ENCODE measurements around the gene LIMCH1. TPM values are rescaled to one million over a fixed set of nuclear protein-coding genes. Genes with fewer than 3 reads are reported as not detected.

LIMCH1 gene
- total RNA-seq, 2 donors from 2014 or later: 7.2 to 9.5 TPM

DNA sequence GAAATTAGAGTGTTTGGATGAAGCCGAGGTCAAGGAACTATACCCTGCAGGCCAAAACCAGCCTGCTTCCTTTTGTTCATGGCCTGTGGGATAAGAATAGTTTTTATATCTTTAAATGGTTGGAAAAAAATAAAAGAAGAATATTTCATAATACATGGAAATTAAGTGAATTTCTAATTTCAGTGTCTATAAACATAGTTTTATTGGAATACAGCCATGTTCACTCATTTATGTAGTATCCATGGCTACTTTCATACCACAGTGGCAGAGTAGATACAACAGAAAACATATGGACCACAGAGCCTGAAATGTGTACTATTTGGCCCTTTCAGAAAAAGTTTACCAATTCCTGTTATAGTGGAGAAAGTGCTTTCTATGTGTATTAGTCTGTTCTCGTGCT is 13.6 kb downstream of the LIMCH1 start:
- intact Hi-C loops (cut with DNase I, micrococcal nuclease): no loop called here
- ATAC-seq: no peak

DNA sequence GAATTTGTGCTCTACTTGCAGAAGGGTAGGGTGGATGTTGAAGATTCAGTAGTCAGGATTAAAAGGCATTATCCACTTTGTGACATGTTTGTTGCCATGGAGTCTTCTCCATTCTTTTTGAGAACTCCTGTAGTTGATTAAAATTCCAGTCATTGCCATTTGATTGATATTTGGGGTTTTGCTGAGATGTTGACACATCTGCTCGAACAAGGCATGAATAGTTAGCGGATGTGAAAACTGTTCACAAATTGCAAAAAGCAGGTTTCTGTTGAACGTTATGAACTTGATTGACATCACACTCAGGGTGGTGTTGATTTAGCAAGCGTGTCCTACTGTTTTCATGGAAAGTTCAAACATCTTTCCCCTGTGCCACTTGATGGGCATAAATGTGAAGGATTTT is 16.9 kb downstream of the LIMCH1 start:
- DNase-seq: no peak
- intact Hi-C loops (cut with DNase I, micrococcal nuclease): no loop called here
- ATAC-seq: no peak

More for the DNA sequence above, 13.6 kb downstream of the LIMCH1 start:
- DNase-seq: no peak

DNA sequence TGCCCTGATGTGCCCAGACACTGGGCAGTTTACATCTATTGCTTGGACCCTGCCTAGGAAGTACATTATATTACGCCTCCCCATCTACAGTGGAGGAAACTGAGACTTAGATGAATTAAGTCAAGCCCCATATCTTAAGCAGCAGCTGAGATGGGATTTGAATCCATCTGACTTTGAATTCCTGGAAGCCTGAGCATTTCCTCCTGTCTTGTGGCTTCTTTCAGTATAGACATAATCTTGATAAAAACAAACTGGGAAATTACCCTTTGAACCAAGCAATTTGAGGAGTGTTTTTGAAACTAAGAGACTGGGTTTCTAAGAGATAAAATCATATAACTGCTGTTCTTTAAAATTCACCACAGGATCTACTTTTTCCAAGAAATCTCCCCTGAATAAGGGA is 18.6 kb downstream of the LIMCH1 start:
- ATAC-seq: no peak
- DNase-seq: no peak
- intact Hi-C loops (cut with DNase I, micrococcal nuclease): no loop called here

- intact Hi-C loops (cut with DNase I, micrococcal nuclease): no loop called here
- no peak for ATAC-seq
- no peak for DNase-seq
These were observed 22.1 kb downstream of the LIMCH1 start for GRCh38 chr4:41559940-41560516.

GRCh38 chr4:41561244-41561643 is 23.3 kb downstream of the LIMCH1 start:
- intact Hi-C loops (cut with DNase I, micrococcal nuclease): no loop called here
- DNase-seq (no peak), ATAC-seq (no peak)

DNA sequence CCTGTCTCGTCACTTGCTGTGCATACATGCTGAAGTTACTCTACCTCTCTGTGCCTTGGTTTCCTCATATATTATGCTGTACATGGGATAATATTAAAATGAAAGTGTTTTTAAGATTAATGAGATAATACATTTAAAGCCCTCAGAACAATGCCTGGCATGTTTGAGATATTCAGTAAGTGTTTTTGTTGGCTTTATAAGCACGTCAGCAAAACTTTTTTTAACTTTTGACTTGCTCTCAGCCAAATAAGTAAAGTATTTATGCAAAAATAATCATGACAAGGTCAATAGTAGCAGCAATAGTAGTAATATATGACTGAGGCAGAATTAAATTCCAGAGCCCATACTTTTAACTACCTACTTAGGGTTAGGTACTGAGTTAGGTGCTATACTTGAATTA is 29.2 kb downstream of the LIMCH1 start:
- intact Hi-C loops (cut with DNase I, micrococcal nuclease): no loop called here
- ATAC-seq: no peak
- DNase-seq: no peak

DNA sequence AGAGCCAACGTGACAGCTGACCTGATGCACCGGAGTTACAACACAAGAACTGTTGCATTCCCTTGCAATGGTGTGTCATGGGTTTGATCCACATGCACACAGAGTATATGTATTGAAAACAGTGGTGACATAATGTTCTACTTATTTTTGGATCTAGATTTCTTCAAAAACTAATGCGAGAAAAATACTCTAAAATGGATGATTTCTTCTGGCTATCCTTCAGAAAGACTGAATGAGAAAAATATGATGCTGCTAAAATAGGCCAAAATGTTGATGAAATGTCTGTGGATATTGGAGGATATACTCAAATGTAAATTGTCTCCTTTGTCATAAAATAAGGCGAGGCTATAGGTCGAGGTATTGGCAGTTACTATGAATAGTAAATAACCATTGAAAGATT is 30.4 kb downstream of the LIMCH1 start:
- DNase-seq (no peak), ATAC-seq (no peak)
- intact Hi-C loops (cut with DNase I, micrococcal nuclease): no loop called here

DNA sequence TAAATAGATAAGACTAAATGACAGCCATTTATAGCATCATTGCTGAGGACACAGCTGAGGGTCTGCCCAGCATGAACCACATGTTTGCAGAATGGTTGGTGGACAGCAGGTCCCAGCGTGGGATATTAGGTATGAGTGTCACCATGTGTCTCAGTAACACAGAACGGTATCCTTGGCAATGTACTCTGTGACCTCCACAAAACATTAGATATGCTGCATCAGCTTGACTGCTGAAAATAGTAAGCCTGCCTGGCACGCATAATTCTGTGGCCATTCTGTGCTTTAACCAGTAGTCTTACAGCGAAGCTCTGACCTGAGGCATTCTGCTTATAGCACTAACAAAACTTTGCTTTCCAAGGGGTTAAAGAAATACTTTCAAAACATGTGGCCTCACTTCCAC is 32.0 kb downstream of the LIMCH1 start:
- DNase-seq: no peak
- intact Hi-C loops (cut with DNase I, micrococcal nuclease): no loop called here
- no peak for ATAC-seq

DNA sequence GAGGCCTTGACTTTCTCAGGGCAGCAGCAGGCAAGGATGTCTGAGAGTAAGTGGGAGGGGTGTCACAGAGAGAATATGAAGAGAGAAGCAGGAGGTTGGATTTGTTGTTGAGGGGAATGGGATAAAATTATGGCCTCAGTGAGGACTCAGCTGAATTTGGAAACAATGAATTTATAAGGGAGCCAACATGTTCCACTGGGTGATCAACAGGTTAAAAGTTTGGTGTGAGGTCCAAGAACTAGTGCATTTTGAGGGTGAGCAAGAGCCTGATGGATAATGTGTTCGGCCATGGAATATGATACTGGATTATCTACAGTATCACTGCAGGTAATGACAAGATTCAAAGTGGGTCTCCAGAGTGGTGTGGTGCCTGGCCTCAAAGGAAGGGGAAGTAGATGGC is 33.5 kb downstream of the LIMCH1 start:
- ATAC-seq (no peak), DNase-seq (no peak)
- intact Hi-C loops (cut with DNase I, micrococcal nuclease): no loop called here

GRCh38 chr4:41572516-41572915 is 34.6 kb downstream of the LIMCH1 start:
- no peak for ATAC-seq
- intact Hi-C loops (cut with DNase I, micrococcal nuclease): no loop called here
- DNase-seq: no peak

DNA sequence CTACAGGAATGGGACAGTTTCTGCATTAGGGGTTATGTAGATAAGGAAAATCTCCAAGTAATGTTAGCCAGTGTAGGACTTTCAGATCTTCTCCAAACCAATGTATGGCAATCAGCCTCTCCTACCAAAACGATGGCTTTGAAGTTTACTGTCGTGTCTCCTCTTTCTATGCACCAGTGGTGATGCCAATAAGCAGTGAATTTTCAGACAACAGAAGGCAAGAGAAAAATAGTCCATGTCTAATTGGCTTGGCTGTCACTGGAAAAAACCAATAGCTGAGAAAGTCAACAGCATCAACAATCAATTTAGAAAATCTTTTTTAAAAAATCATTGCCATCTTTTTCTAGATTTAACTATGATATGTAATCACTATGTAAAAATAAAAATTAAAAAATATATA is 35.0 kb downstream of the LIMCH1 start:
- intact Hi-C loops (cut with DNase I, micrococcal nuclease): no loop called here
- DNase-seq: no peak
- no peak for ATAC-seq

GRCh38 chr4:41573502-41574001 is 35.6 kb downstream of the LIMCH1 start:
- ATAC-seq (no peak), DNase-seq (no peak)
- intact Hi-C loops (cut with DNase I, micrococcal nuclease): no loop called here

DNA sequence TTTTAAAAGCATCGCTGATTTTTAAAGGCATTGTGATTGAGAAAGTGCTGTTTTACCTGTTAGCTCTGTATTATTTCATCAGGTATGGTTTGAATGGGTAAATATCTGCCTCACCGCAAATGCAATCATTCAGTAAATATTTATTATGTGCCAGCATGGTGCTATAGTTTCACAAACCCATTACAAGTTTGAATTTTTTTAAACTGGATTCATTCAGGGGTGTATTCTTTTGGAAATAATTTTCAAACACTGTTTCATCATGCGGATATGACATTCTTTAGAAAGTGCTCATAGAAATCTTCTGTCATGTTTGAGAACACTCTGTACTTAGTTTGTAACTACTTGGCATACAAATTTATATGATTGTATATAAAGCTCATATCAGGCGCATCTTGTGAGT is 37.2 kb downstream of the LIMCH1 start:
- intact Hi-C loops (cut with DNase I, micrococcal nuclease): no loop called here
- no peak for ATAC-seq
- DNase-seq: no peak

DNA sequence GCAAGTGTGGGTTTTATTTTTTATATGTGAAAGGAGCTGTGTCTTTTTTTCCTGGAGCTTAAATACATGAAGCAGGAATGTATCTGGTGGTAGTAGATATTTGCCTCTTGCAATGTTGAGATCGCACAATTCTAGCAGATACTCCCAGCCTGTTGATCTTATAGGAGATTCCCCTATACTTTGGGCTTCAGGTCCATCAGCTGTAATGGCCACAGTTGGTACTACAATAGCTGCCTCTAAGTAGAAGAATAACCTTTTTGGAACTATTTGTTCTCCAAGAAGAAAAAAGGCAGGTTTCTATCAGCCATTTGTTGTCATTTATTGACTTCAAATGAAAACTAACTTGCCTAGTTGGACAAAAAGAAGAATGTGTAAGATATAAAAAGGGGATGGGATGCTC is 37.7 kb downstream of the LIMCH1 start:
- intact Hi-C loops (cut with DNase I, micrococcal nuclease): no loop called here
- no peak for DNase-seq
- no peak for ATAC-seq

- intact Hi-C loops (cut with DNase I, micrococcal nuclease): no loop called here
- ATAC-seq (no peak), DNase-seq (no peak)
These were observed 41.1 kb downstream of the LIMCH1 start for GRCh38 chr4:41579043-41579442.

DNA sequence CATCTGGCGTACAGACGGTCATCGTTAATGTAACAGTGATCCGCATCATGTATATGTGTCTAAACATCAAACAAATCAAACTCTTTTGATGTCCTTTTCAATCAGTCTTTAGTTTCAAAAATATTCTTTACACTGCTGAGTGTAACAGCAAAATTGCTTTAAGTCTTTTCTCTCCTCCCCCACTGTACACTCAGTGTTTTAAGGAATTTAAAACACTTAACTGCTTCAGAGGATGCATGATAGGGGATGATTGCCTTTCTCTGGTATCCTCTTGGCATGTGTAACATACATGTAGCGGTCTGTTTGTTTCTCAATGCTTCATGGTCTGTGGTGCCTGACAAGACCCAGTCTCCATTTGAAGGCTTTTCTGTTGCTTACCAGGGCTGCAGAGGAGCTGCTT is 41.6 kb downstream of the LIMCH1 start:
- intact Hi-C loops (cut with DNase I, micrococcal nuclease): no loop called here
- ATAC-seq: no peak
- DNase-seq: no peak

- ATAC-seq: no peak
- intact Hi-C loops (cut with DNase I, micrococcal nuclease): no loop called here
- DNase-seq: no peak
These were observed 42.0 kb downstream of the LIMCH1 start for GRCh38 chr4:41580007-41580406.

DNA sequence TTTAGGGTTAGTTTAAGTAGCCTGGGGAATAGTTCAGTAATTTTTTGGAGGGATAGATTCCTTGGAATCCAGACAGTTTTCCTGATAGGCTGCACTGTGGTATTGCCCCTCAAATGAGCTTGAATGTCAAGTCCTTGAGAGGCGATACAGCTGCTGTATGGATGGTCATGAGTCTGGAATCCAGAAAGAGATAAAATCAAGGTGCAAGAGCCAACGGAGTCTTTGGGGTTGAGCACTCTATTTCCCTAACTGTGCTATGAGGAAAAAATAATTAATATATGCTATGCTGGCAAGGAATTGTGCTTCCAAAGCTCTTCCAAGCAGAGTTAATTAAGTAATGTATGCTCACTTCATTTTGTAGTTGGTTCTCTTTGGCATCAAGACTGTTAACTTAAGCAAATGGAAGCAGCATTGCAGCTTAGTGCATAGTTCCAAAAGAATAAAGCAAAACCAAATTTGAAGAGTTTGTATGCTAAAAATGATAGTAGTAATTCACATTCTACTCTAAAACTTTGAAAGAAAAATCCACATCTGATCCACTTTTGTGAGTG is 48.8 kb downstream of the LIMCH1 start:
- ATAC-seq (no peak), DNase-seq (no peak)
- intact Hi-C loops (cut with DNase I, micrococcal nuclease): no loop called here

GRCh38 chr4:41587286-41587685 is 49.3 kb downstream of the LIMCH1 start:
- ATAC-seq (no peak), DNase-seq (no peak)
- intact Hi-C loops (cut with DNase I, micrococcal nuclease): no loop called here

DNA sequence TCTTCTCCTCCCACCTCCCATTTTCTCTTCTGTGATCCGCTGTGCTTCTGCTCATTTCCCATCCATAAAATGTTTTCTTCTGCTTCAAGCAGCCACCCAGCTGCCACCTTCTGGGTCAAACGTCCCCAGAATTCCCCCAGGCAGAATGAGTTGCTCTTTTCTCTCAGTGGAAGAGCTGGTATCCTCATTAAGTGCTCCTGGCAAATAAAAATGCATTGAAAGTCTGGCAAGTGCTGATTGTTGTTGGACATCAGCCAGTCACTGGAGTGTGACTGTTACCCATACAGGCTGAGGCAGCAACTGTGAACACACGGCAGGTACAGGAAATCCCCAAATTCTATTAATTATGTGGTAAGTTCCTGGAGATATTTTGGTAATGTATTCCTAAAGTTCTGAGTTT is 52.6 kb downstream of the LIMCH1 start:
- no peak for ATAC-seq
- no peak for DNase-seq
- intact Hi-C loops (cut with DNase I, micrococcal nuclease): no loop called here

DNA sequence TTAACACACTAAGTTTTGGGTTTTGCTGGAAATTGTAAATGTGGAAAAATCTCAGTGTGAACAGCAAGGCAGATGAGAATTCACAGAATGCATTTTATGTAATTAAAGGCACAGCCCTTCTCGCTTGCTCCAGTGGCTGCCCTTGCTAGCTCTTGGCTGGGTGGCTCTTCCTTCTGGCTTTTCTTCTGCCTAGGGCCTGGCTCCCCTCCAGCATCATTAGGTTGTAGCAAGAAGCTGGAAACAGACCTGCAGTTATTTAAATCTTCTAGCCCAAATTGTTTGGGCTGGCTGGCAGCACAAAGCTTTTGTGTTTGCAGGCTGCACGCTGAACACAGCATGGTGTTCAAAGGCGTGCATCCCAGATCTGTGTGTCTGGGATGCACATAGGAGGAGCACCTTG is 56.5 kb downstream of the LIMCH1 start:
- intact Hi-C loops (cut with DNase I, micrococcal nuclease): no loop called here
- DNase-seq (peak in 1 of 2 donors; percentile 7), ATAC-seq (no peak)

Measured in left colon (tissue), 2 donors.